Colonic mucosa (tissue), 4 donors: ENCODE measurements around the gene NANOS1. TPM values are rescaled to one million over a fixed set of nuclear protein-coding genes. Genes with fewer than 3 reads are reported as not detected.

Experiments
- DNase-seq: peaks from one replicate; pipeline ENCODE4 v3.0.0-alpha.2; 2020
- H3K27ac ChIP-seq: fragments of 200-600 bp; one replicate; pipeline ENCODE4 v1.8.0; 2021
- H3K27me3 ChIP-seq: fragments of 200-600 bp; one replicate; pipeline ENCODE4 v1.8.0; 2021
- H3K36me3 ChIP-seq: fragments of 200-600 bp; one replicate; pipeline ENCODE4 v1.8.0; 2021
- H3K4me1 ChIP-seq: fragments of 200-600 bp; one replicate; pipeline ENCODE4 v1.8.0; 2021; ENCODE audit warnings: mild to moderate bottlenecking
- H3K4me3 ChIP-seq: fragments of 200-600 bp; one replicate; pipeline ENCODE4 v1.8.0; 2021
- H3K9ac ChIP-seq, 2 donors: one replicate each; pipeline ENCODE4 v1.7.0; 2013; ENCODE audit warnings: control low read depth in 2 of 2, low read depth in 2 of 2, low read length in 2 of 2
- H3K9me3 ChIP-seq: fragments of 200-600 bp; one replicate; pipeline ENCODE4 v1.8.0; 2021
- CTCF ChIP-seq: fragments of 200-600 bp; IDR thresholded peaks from one replicate; pipeline ENCODE4 v1.8.0; 2022; ENCODE audit warnings: antibody characterized with exemption, mild to moderate bottlenecking
- intact Hi-C: fragments of 100-400 bp; cut with DNase I; formaldehyde crosslinking; loops from one replicate; pipeline ENCODE4 v1.14.1; 2022
- total RNA-seq, 2 donors: library from RNA; stranded (reverse); fragmentation: NEBNext Ultra II Directional in 1 of 2; extraction: Animal tissue kit (Norgen Biotek cat#: 25700) in 1 of 2; gene quantifications; one replicate each; pipeline ENCODE4 v1.2.1, GENCODE V29; 2021
- donor health status: healthy.
- donor health status: DM: no; HTN: no; CAD: no.
- donor health status: DM: no; HTN: no; CAD: no.

Gene NANOS1
- total RNA-seq, 2 donors from 2014 or later = 0.30 to 0.74 TPM

GRCh38 chr10:119020627-119020946 lies 8.9 kb upstream of the NANOS1 start:
- Histone ChIP-seq H3K27ac (no peak overlapping the region), H3K36me3 (no peaks in the 10 kb centered on the region), H3K4me3 (no peak overlapping the region), H3K27me3 (no peaks in the 10 kb centered on the region), H3K9me3 (no peaks in the 10 kb centered on the region), H3K9ac (no peak overlapping the region), H3K4me1 (no peaks in the 10 kb centered on the region)
- no peak for TF ChIP-seq CTCF
- intact Hi-C loops = no loop called here
- DNase-seq = no peak

- no peak for TF ChIP-seq CTCF
- intact Hi-C loops = no loop called here
- no peaks in the 10 kb centered on the region for H3K9me3 ChIP-seq
These were observed 6.5 kb upstream of the NANOS1 start for GRCh38 chr10:119022846-119023552.

GRCh38 chr10:119023553-119023868 lies 6.0 kb upstream of the NANOS1 start:
- no peak for TF ChIP-seq CTCF
- H3K4me3 ChIP-seq = no peak overlapping the region
- intact Hi-C loops = no loop called here
- no peak overlapping the region for H3K9ac ChIP-seq
- H3K9me3 ChIP-seq = no peaks in the 10 kb centered on the region
- no peaks in the 10 kb centered on the region for H3K4me1 ChIP-seq
- no peaks in the 10 kb centered on the region for H3K27me3 ChIP-seq
- no peak for DNase-seq
- no peaks in the 10 kb centered on the region for H3K36me3 ChIP-seq
- no peak overlapping the region for H3K27ac ChIP-seq

More at GRCh38 chr10:119022846-119023552, 6.5 kb upstream of the NANOS1 start:
- Histone ChIP-seq H3K9ac (no peak overlapping the region), H3K27ac (no peak overlapping the region), H3K4me3 (no peak overlapping the region), H3K27me3 (no peaks in the 10 kb centered on the region), H3K4me1 (no peaks in the 10 kb centered on the region), H3K36me3 (no peaks in the 10 kb centered on the region)
- DNase-seq = no peak

GRCh38 chr10:119024882-119025281 lies 4.6 kb upstream of the NANOS1 start:
- H3K27me3 ChIP-seq = no peaks in the 10 kb centered on the region
- intact Hi-C loops = no loop called here
- H3K9ac ChIP-seq = no peak overlapping the region
- H3K4me3 ChIP-seq = no peak overlapping the region
- no peaks in the 10 kb centered on the region for H3K36me3 ChIP-seq
- H3K4me1 ChIP-seq = no peaks in the 10 kb centered on the region
- no peak for TF ChIP-seq CTCF
- DNase-seq = no peak
- no peak overlapping the region for H3K27ac ChIP-seq
- no peaks in the 10 kb centered on the region for H3K9me3 ChIP-seq

- TF ChIP-seq CTCF = no peak
- H3K27me3 ChIP-seq = no peaks in the 10 kb centered on the region
- no peaks in the 10 kb centered on the region for H3K4me1 ChIP-seq
- intact Hi-C loops = no loop called here
- H3K27ac ChIP-seq = no peak overlapping the region
- no peak for DNase-seq
- no peak overlapping the region for H3K9ac ChIP-seq
- no peaks in the 10 kb centered on the region for H3K9me3 ChIP-seq
- no peak overlapping the region for H3K4me3 ChIP-seq
- H3K36me3 ChIP-seq = no peaks in the 10 kb centered on the region
These were observed 4.2 kb upstream of the NANOS1 start for GRCh38 chr10:119025336-119025735.
